ENCODE measurements around the gene PIP5K1B. TPM values are rescaled to one million over a fixed set of nuclear protein-coding genes. Genes with fewer than 3 reads are reported as not detected.

PIP5K1B gene
- total RNA-seq, 1 donor from 2014 or later: 1.3 TPM

GRCh38 chr9:69034071-69034470 is 329.0 kb downstream of the PIP5K1B start:
- TF ChIP-seq CTCF (IDR thresholded peaks at IDR 0.05; ENCODE audit: insufficient read depth, low read depth, low read length): no peak
- TF ChIP-seq EZH2 (IDR thresholded peaks at IDR 0.05; ENCODE audit: insufficient read depth, low read length): no peak
- no peak for FAIRE-seq
- H3K27ac ChIP-seq (ENCODE audit: low read depth, low read length): no peak overlapping the region

GRCh38 chr9:69035438-69036308 is 330.6 kb downstream of the PIP5K1B start, which contains the start of gene FXN:
Gene FXN (plus strand): TSS chr9:69035752. CDS start chr9:69035783, 31 bp downstream.
- H3K9me3 ChIP-seq (ENCODE audit: insufficient read depth, low read depth, low read length): no peaks in the 10 kb centered on the region
- H3K4me3 ChIP-seq (ENCODE audit: insufficient read depth, low read depth, low read length): peak within 1 kb of the TSS; percentile 87
- no peaks in the 10 kb centered on the region for H3K27me3 ChIP-seq (ENCODE audit: insufficient read depth, low read length)
- H3K4me1 ChIP-seq (ENCODE audit: insufficient read depth, low read length): peaks cover 6% of the 10 kb centered on the region
- H3K9ac ChIP-seq (ENCODE audit: low read length): peak within 1 kb of the TSS; percentile 86
- Mint-ChIP-seq H3K27ac (ENCODE audit: unreplicated experiment) (peak within 1 kb of the TSS; percentile 76), H3K36me3 (ENCODE audit: low read depth, unreplicated experiment) (peaks cover 3% of the 10 kb centered on the region), H3K4me3 (ENCODE audit: unreplicated experiment) (peak within 1 kb of the TSS; percentile 97), H3K9me3 (ENCODE audit: unreplicated experiment) (no peaks in the 10 kb centered on the region), H3K4me1 (ENCODE audit: low read depth, unreplicated experiment) (peaks cover 11% of the 10 kb centered on the region), H3K27me3 (ENCODE audit: low read depth, unreplicated experiment) (no peaks in the 10 kb centered on the region)
- TF ChIP-seq EZH2 (IDR thresholded peaks at IDR 0.05; ENCODE audit: insufficient read depth, low read length) (no peak), CTCF (IDR thresholded peaks at IDR 0.05; ENCODE audit: insufficient read depth, low read depth, low read length) (peak; percentile 86)
- peak within 1 kb of the TSS; percentile 54 for H3K27ac ChIP-seq (ENCODE audit: low read depth, low read length)
- DNase-seq (ENCODE audit: low read depth) (peak; percentile 57), FAIRE-seq (no peak)
- H3K4me2 ChIP-seq (ENCODE audit: low read length): peak within 1 kb of the TSS; percentile 95
- peaks cover 2% of the 10 kb centered on the region for H3K36me3 ChIP-seq (ENCODE audit: insufficient read depth, low read length)
- H3K79me2 ChIP-seq (ENCODE audit: insufficient read depth, low read length): peaks cover 33% of the 10 kb centered on the region
- H2AFZ ChIP-seq (ENCODE audit: low read depth, low read length): peak within 1 kb of the TSS; percentile 93
- peaks cover under 1% of the 10 kb centered on the region for H4K20me1 ChIP-seq (ENCODE audit: insufficient read depth, low read length)

More at GRCh38 chr9:69034071-69034470, 329.0 kb downstream of the PIP5K1B start:
- H3K79me2 ChIP-seq (ENCODE audit: insufficient read depth, low read length): peaks cover 23% of the 10 kb centered on the region
- Mint-ChIP-seq H3K36me3 (ENCODE audit: low read depth, unreplicated experiment) (no peaks in the 10 kb centered on the region), H3K27ac (ENCODE audit: unreplicated experiment) (no peak overlapping the region), H3K4me3 (ENCODE audit: unreplicated experiment) (peak overlapping the region; percentile 45), H3K27me3 (ENCODE audit: low read depth, unreplicated experiment) (no peaks in the 10 kb centered on the region), H3K9me3 (ENCODE audit: unreplicated experiment) (peaks cover 5% of the 10 kb centered on the region), H3K4me1 (ENCODE audit: low read depth, unreplicated experiment) (peaks cover 11% of the 10 kb centered on the region)
- no peak for DNase-seq (ENCODE audit: low read depth)
- no peaks in the 10 kb centered on the region for H3K36me3 ChIP-seq (ENCODE audit: insufficient read depth, low read length)
- peaks cover 6% of the 10 kb centered on the region for H3K4me1 ChIP-seq (ENCODE audit: insufficient read depth, low read length)
- H3K9me3 ChIP-seq (ENCODE audit: insufficient read depth, low read depth, low read length): no peaks in the 10 kb centered on the region
- no peak overlapping the region for H3K4me2 ChIP-seq (ENCODE audit: low read length)
- no peak overlapping the region for H2AFZ ChIP-seq (ENCODE audit: low read depth, low read length)
- H3K4me3 ChIP-seq (ENCODE audit: insufficient read depth, low read depth, low read length): no peak overlapping the region
- H3K9ac ChIP-seq (ENCODE audit: low read length): no peak overlapping the region
- no peaks in the 10 kb centered on the region for H4K20me1 ChIP-seq (ENCODE audit: insufficient read depth, low read length)
- no peaks in the 10 kb centered on the region for H3K27me3 ChIP-seq (ENCODE audit: insufficient read depth, low read length)

Data from astrocyte (in vitro differentiated cells and primary cell).